Ectodermal cell (in vitro differentiated cells): ENCODE results near the gene KIRREL3.

Experiments
- H3K27ac ChIP-seq: 2 replicates; pipeline ENCODE4 v1.7.0; 2013; ENCODE audit warnings: mild to moderate bottlenecking, low read depth, low read length; ENCODE audit not compliant: insufficient read depth, poor library complexity, severe bottlenecking
- H3K27me3 ChIP-seq: 2 replicates; pipeline ENCODE4 v1.7.0; 2013; ENCODE audit warnings: mild to moderate bottlenecking, low read length; ENCODE audit not compliant: insufficient read depth, control insufficient read depth, poor library complexity, severe bottlenecking
- H3K36me3 ChIP-seq: one replicate; pipeline ENCODE4 v1.7.0; 2013; ENCODE audit warnings: low read length; ENCODE audit not compliant: control insufficient read depth, insufficient read depth
- H3K4me1 ChIP-seq: one replicate; pipeline ENCODE4 v1.7.0; 2013; ENCODE audit warnings: low read length; ENCODE audit not compliant: control insufficient read depth, insufficient read depth
- H3K4me3 ChIP-seq: 2 replicates; pipeline ENCODE4 v1.7.0; 2013; ENCODE audit warnings: low read depth, low read length, control low read depth; ENCODE audit not compliant: insufficient read depth
- H3K9me3 ChIP-seq: 2 replicates; pipeline ENCODE4 v1.7.0; 2013; ENCODE audit warnings: mild to moderate bottlenecking, low read length, moderate library complexity; ENCODE audit not compliant: control insufficient read depth
- WGBS, 2 experiments: methylation state at CpG; one replicate each; pipeline ENCODE4 v1.1.7; 2013; ENCODE audit warnings: missing lambda C conversion rate in 2 of 2; 5-methylcytosine and 5-hydroxymethylcytosine counted together

Gene KIRREL3

DNA sequence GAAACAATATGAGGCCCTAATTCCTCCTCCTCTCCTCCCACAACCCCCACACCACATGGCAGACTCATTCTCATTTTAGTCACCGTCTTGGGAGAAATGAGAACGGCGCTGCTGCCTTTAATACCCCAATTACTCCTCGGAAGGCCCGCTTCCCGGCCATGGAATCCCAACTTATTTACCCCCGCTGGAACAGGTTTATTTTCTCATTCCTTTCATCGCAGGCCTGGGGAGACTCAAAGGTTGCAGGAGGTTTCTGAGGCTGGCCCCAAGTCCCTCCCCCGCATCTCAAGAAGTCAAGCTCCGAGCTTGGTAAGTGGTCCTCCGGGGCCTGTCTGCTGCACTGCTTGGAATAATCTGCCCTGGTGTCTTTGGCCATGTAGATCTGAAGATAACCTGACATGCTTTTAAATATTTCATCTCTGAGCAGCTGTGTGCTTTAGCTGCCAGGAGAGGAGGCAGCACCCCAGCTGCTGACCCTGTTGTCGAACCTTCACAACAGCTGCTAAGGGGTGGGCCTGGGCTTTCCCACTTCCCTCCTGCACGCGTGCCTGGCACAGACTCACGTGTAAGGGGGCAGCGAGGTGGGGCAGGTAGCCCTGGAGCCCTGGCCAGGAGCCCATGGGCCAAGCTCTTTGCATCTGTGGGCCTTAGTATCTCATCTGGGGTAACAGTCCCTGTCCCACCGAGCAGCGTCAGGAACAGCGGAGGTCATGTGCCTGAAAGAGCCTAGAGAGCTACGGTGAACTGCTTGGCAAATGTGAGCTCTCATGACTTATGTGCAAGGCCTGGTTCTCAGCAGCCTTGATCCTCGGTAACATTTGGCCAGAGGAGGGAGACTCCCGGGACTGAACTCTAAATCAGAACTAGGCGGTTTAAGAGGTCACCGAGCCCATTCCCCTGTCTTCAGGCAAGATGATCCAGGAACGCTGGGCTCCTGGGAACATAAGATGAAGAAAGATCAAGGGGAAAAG is 480.5 kb downstream of the KIRREL3 start:
- Histone ChIP-seq H3K27ac (no peak overlapping the region), H3K9me3 (no peaks in the 10 kb centered on the region), H3K4me3 (no peak overlapping the region), H3K4me1 (peaks cover 19% of the 10 kb centered on the region), H3K36me3 (no peaks in the 10 kb centered on the region), H3K27me3 (no peaks in the 10 kb centered on the region)
- WGBS, 2 experiments, result 92 to 94% methylated on average over 25 of the region's 25 CpGs

DNA sequence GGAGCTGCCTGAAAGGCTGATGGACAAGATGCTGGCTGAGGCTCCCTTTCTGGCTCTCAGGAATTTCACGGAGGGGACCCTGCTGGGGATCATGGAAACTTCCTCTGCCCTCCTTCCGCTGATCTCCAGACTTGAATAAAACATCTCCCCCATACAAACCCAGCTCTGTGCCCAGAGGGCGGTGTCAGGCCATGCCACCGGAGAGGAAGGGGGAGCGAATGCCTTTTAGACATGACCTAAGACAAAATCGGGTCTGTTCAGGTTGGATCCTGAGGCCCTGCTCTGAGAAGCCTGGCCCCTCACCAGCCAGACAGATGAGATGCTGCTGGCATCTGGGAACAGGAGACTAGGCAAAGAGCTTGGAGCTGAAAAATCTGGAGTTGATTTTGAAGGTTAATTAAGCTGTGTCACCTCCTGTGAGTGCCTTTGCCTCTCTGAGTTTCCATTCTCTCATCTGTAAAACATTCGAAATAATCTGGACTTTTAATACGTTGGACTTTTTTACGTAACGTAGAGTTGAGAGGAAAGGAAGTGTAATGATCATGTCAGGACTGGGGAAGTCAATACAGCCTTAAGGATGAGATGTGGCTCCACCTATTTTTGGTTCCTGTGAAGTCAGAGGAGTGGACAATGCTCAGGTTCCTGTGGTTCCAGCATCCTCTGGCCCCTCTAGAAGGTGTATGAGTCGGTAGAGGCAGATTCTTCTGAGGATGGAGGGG is 481.4 kb downstream of the KIRREL3 start:
- H3K4me1 ChIP-seq, result peaks cover 19% of the 10 kb centered on the region
- H3K9me3 ChIP-seq, result no peaks in the 10 kb centered on the region
- no peaks in the 10 kb centered on the region for H3K36me3 ChIP-seq
- H3K27ac ChIP-seq, result no peak overlapping the region
- H3K4me3 ChIP-seq, result no peak overlapping the region
- H3K27me3 ChIP-seq, result no peaks in the 10 kb centered on the region
- 82 to 84% methylated on average over 11 of the region's 11 CpGs for WGBS, 2 experiments

DNA sequence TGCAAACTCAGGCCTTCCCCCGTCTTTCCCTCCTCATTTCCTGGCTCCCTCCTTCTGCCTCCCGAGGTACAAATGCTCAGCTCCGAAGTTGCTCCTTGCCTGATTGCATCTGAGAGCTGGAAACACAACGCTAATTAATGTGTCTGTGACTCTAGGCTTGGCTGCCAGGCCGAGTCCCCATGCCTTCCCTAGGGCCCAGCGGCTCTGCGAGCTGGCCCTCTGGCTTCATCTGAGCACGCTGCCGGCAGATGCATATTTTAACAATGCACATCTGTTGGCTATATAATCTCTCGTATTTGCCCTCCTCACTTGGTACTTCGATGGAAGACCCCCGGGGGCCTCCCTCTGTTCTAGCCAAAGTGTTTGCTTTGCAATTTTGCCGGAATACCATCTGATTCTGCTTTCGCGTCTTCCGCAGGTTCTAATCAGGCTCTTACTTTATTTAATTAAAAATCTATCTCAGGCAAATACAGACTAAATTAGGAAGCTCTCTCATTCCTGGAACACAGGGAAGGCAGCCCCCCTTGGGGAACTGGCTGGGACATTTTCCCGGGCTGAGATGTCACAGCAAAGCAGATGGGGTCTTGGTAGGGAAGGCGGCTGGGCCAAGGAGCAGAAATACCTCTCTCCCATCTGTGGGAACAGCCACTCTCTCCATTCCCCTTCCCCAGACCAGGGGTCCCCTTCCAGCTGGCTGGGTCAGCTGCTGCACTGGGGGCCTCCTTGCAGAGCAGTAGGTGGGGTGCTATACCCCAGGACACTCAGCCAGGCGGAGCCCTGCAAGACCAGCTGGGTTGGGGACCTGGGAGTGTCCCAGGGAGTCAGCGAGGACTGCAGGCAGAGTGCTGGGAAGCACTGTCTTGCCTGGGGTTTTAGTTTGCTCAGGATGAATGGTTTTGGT is 482.2 kb downstream of the KIRREL3 start:
- H3K4me1 ChIP-seq, result peaks cover 19% of the 10 kb centered on the region
- no peak overlapping the region for H3K27ac ChIP-seq
- WGBS, 2 experiments, result 86 to 87% methylated on average over 20 of the region's 20 CpGs
- no peaks in the 10 kb centered on the region for H3K27me3 ChIP-seq
- H3K4me3 ChIP-seq, result no peak overlapping the region
- H3K9me3 ChIP-seq, result no peaks in the 10 kb centered on the region
- no peaks in the 10 kb centered on the region for H3K36me3 ChIP-seq

DNA sequence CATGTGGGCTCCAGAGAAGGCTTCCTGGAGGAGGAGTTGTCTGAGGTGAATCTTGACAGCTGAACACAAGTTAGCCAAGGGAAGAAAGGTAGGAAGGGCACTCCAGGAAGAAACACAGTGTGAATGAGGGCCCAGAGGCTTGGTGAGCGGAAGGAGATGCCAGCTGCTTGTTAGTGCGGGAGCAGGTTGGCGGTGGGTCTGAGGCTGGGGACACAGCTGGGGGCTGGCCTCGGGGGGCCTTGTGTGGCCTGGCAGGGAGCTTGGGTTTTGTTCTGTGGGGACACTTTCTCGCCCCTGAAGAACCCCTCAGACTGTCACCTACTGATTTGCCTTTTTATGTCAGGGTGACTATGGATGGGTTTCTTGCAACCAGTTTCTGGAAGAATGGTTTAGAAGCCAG is 485.1 kb downstream of the KIRREL3 start:
- H3K4me3 ChIP-seq, result no peak overlapping the region
- H3K27ac ChIP-seq, result no peak overlapping the region
- H3K36me3 ChIP-seq, result no peaks in the 10 kb centered on the region
- H3K4me1 ChIP-seq, result peaks cover 29% of the 10 kb centered on the region
- no peaks in the 10 kb centered on the region for H3K27me3 ChIP-seq
- no peaks in the 10 kb centered on the region for H3K9me3 ChIP-seq
- 86 to 89% methylated on average over 5 of the region's 5 CpGs for WGBS, 2 experiments

DNA sequence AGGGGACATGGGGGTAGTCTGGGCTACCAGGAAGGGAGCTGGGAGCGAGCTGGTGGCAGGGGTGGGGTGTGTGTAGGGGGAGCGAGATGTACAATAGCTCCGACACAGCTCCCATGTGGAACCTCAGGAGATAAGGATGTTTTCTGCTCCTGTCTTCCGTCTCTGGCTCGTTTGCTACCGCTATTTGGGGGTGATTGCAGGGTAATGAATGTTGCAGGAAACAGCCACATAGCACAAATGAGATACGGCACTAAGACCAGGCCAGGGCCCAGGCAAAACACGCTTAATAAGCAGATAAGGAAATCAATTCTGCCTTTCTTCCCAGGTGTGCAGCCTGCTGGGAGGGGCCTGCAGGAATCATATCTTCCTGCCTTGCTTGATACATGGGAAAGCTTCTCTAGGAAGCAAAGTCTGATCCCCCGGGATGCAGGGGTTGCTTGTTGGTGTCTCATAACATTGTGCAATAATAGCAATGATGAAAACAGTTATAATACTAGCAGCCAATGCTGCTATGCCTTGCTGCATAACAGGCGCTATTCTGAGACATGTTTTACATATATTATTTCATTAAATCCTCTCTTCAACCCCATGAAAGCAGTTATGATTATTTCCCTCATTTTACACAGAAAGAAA is 486.4 kb downstream of the KIRREL3 start:
- H3K27ac ChIP-seq, result no peak overlapping the region
- 91 to 92% methylated on average over 10 of the region's 10 CpGs for WGBS, 2 experiments
- no peaks in the 10 kb centered on the region for H3K27me3 ChIP-seq

DNA sequence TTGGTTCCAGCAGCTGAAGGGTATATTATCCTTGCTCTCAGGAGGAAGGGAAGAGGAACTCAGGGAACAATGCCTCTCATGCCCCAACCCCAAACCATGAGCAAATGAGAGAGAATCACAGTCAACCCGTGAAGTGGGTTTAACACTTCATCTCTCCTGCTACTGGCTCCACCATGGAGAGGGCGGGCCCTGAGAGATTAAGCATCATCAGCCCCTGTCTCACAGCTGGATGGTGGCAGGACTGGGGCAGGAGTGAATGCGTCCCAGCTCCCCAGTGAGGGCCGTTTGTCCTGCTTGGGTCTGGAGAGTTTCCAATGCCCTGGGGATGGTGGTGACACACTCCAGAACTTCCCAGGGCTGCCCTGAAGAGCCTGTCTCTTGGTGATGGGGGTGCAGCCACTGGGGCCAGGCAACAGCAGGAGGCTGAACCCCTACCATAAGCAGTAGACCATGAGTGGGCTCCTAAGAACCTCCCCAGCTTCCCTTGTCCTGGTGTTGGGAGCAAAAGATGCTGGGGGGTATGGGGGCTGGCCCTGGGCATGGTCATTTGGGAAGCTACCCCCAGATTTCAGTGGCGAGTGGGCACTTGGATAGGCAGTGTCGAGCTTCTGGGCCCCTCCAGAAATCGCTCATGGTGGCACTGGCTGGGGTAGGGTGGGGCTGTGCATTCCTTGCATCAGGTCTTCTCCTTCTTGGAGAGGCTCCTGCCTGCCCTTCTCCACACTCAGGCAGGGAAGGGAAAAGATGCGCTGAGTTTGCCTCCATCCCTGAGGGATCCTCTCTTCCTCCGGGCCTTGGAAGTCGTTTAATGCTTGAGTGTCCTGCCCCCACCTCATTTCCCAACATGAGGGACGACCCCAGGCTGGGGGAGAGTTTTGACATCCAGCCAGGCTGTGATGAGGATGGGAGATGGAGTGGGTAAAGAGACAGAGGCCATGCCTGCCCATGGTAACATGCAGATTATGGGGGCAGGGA is 487.5 kb downstream of the KIRREL3 start:
- H3K27me3 ChIP-seq, result no peaks in the 10 kb centered on the region
- H3K9me3 ChIP-seq, result no peaks in the 10 kb centered on the region
- WGBS, 2 experiments, result 81 to 84% methylated on average over 11 of the region's 11 CpGs
- peaks cover 13% of the 10 kb centered on the region for H3K4me1 ChIP-seq
- H3K27ac ChIP-seq, result no peak overlapping the region
- no peaks in the 10 kb centered on the region for H3K36me3 ChIP-seq
- no peak overlapping the region for H3K4me3 ChIP-seq

More for the DNA sequence above, 486.4 kb downstream of the KIRREL3 start:
- H3K36me3 ChIP-seq, result no peaks in the 10 kb centered on the region
- H3K4me3 ChIP-seq, result no peak overlapping the region
- peaks cover 24% of the 10 kb centered on the region for H3K4me1 ChIP-seq
- H3K9me3 ChIP-seq, result no peaks in the 10 kb centered on the region

DNA sequence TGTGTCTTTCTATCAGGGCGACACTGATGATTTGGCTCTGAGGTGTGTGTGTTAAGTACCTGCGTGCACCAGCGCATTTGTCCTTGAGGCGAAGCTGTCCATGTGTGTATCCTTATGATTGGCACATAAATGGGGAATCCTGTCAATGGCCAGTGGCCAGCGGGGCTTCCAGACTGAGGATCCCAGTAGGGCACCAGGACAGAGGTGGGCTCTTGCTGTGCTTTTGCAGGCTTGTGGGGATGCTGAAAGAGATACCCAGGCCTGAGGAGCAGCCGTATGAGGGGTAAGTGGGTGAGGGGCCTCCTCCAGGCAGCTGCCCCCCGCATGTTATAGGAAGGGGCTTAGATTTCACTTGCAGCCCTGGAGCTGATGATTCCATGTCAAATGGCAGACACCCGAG is 488.3 kb downstream of the KIRREL3 start:
- 94 to 95% methylated on average over 8 of the region's 8 CpGs for WGBS, 2 experiments
- H3K9me3 ChIP-seq, result no peaks in the 10 kb centered on the region
- H3K4me3 ChIP-seq, result no peak overlapping the region
- no peaks in the 10 kb centered on the region for H3K27me3 ChIP-seq
- no peaks in the 10 kb centered on the region for H3K36me3 ChIP-seq
- H3K4me1 ChIP-seq, result peaks cover 10% of the 10 kb centered on the region
- no peak overlapping the region for H3K27ac ChIP-seq

DNA sequence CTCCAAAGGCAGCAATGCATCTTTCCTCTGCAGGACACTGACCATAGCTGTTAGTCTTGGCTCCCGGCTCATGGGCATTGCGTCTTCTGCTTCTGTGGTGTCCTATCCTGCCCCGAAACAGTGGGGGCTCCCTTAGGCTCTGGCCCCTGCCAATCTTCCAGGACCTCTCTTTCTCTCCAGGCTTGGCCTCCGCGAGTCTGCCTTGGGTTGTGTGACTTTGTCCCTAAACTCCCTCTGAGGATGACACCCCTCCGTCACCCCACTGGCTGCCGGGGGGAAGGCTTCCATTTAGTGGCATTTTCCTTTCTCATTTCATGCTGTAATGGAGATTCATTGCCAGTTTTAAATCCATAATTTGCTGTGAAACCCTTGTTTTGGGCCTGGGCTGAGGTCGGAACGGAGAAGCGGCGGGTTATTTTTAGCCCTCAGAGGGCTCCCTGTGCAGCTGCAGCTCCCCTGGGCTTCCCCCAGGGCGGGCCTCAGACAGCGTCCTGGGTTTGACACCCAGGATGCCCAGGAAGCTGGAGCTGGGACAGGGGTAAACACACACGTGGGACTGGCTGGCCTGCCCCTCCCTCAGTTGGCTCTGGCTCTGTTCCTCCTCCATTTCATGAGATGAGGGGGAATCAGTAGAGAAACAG is 489.0 kb downstream of the KIRREL3 start:
- Histone ChIP-seq H3K4me3 (no peak overlapping the region), H3K4me1 (peaks cover 10% of the 10 kb centered on the region), H3K36me3 (no peaks in the 10 kb centered on the region), H3K27ac (no peak overlapping the region), H3K27me3 (no peaks in the 10 kb centered on the region), H3K9me3 (no peaks in the 10 kb centered on the region)
- WGBS, 2 experiments, result 87 to 90% methylated on average over 14 of the region's 14 CpGs
